Raji (cell line): ENCODE measurements around the gene SLC35E1.

ENCODE experiments used
- POLR2A ChIP-seq: IDR thresholded peaks from 2 replicates; pipeline ENCODE4 v1.6.1; 2011; ENCODE audit warnings: low read depth, low read length, control low read depth; ENCODE audit not compliant: insufficient read depth

SLC35E1 gene

DNA sequence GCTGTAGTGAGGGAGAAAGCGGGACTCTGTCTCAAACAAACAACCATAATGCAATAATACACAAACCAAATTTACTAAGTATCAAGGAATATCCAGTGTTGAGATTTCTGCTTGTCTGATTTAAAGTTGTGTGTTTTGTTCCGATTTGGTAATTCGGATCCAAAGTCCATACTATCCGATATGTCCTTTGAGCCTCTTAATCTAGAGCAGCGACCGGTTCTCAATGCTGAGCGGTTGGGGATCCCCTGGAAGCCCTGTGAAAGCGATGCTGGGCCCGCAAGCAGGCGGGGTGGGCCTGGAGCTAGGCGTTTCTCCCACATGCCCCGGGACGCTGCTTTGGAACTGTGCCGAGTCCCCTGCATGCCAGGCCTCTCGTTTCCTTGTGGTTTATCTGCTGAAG lies 55.8 kb downstream of the SLC35E1 start:
- TF ChIP-seq POLR2A, result no peak

GRCh38 chr19:16514383-16515019 lies 57.7 kb downstream of the SLC35E1 start:
- TF ChIP-seq POLR2A, result no peak

GRCh38 chr19:16509141-16510061 lies 62.8 kb downstream of the SLC35E1 start:
- TF ChIP-seq POLR2A, result no peak

- TF ChIP-seq POLR2A, result no peak
These were observed 63.7 kb downstream of the SLC35E1 start for GRCh38 chr19:16508546-16508945.

DNA sequence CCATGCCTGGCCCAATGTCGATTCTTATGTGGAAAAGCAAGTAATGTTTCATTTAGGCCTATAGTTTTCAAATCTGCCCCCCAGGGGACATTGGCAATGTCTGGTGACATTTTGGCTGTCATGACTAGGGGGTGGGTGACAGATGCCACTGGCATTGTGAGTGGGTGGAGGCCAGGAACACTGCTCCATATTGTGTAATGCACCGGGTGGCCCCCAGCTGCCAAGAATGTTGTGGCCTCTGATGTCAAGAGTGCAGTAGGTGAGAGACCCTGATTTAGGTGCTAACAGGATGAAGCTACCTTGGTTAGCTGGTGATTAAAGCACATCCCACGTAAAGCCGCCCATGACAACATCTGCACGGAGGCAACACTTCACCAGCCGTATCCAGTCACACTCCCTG lies 65.3 kb downstream of the SLC35E1 start:
- no peak for TF ChIP-seq POLR2A

GRCh38 chr19:16504271-16504670 lies 67.9 kb downstream of the SLC35E1 start:
- no peak for TF ChIP-seq POLR2A
